IPS DF 6.9 (cell line): ENCODE data around the gene ESF1.
"Not testable (repeated sequence)": the region's sequence is repeated elsewhere in the genome, so short reads cannot be mapped to it uniquely, and the experiment has no call there.

Source experiments
- DNase-seq: peaks from one replicate; pipeline ENCODE4 v3.0.0-alpha.2; 2013; ENCODE audit warnings: low read depth, low spot score
- H3K27ac ChIP-seq: one replicate; pipeline ENCODE4 v1.5.1; 2013; ENCODE audit warnings: low read length, control low read depth
- H3K27me3 ChIP-seq: 2 replicates; pipeline ENCODE4 v1.6.1; 2013; ENCODE audit warnings: mild to moderate bottlenecking, low read length; ENCODE audit not compliant: control insufficient read depth, insufficient read depth
- H3K36me3 ChIP-seq: 2 replicates; pipeline ENCODE4 v1.6.1; 2013; ENCODE audit warnings: low read length; ENCODE audit not compliant: control insufficient read depth, insufficient read depth
- H3K4me1 ChIP-seq: 2 replicates; pipeline ENCODE4 v1.6.1; 2013; ENCODE audit warnings: low read length; ENCODE audit not compliant: control insufficient read depth, insufficient read depth
- H3K4me3 ChIP-seq: 2 replicates; pipeline ENCODE4 v1.5.1; 2013; ENCODE audit warnings: mild to moderate bottlenecking, low read length
- H3K9me3 ChIP-seq: 2 replicates; pipeline ENCODE4 v1.6.1; 2013; ENCODE audit warnings: low read length, inconsistent platforms; ENCODE audit not compliant: control insufficient read depth, insufficient read depth
- WGBS: extraction: QIAGEN DNeasy Blood & Tissue Kit; methylation state at CpG from one replicate; pipeline ENCODE4 v1.1.7; 2013; ENCODE audit warnings: mixed read lengths, missing lambda C conversion rate; ENCODE audit not compliant: insufficient read length, insufficient coverage; 5-methylcytosine and 5-hydroxymethylcytosine counted together

ESF1 gene

GRCh38 chr20:13749811-13750210 lies 34.9 kb downstream of the ESF1 start:
- Histone ChIP-seq H3K27ac (no peak overlapping the region), H3K4me3 (no peak overlapping the region), H3K27me3 (no peaks in the 10 kb centered on the region), H3K4me1 (no peaks in the 10 kb centered on the region), H3K36me3 (peaks cover 2% of the 10 kb centered on the region; the same call in 1 of the 2 replicates), H3K9me3 (no peaks in the 10 kb centered on the region)
- no peak for DNase-seq
- no CpG with 5 or more reads among the region's 3 CpGs for WGBS

- no peaks in the 10 kb centered on the region for H3K4me1 ChIP-seq
Observed at GRCh38 chr20:13745784-13746183, 38.9 kb downstream of the ESF1 start.

GRCh38 chr20:13744352-13744751 lies 40.4 kb downstream of the ESF1 start:
- H3K9me3 ChIP-seq: no peaks in the 10 kb centered on the region
- no peak overlapping the region for H3K27ac ChIP-seq
- DNase-seq: no peak
- H3K36me3 ChIP-seq: peaks cover 4% of the 10 kb centered on the region; the same call in 1 of the 2 replicates
- no peak overlapping the region for H3K4me3 ChIP-seq
- no peaks in the 10 kb centered on the region for H3K4me1 ChIP-seq
- H3K27me3 ChIP-seq: no peaks in the 10 kb centered on the region
- no CpG with 5 or more reads among the region's 1 CpG for WGBS

More at GRCh38 chr20:13745784-13746183, 38.9 kb downstream of the ESF1 start:
- H3K27me3 ChIP-seq: no peaks in the 10 kb centered on the region
- H3K27ac ChIP-seq: no peak overlapping the region
- H3K36me3 ChIP-seq: peaks cover 4% of the 10 kb centered on the region; the same call in 1 of the 2 replicates
- no peaks in the 10 kb centered on the region for H3K9me3 ChIP-seq
- H3K4me3 ChIP-seq: no peak overlapping the region
- no CpG with 5 or more reads among the region's 2 CpGs for WGBS
- DNase-seq: no peak

- WGBS: no CpG with 5 or more reads among the region's 6 CpGs
- Histone ChIP-seq H3K4me1 (no peaks in the 10 kb centered on the region), H3K4me3 (no peak overlapping the region), H3K36me3 (peaks cover 2% of the 10 kb centered on the region; the same call in 1 of the 2 replicates), H3K27ac (no peak overlapping the region), H3K27me3 (no peaks in the 10 kb centered on the region), H3K9me3 (no peaks in the 10 kb centered on the region)
- DNase-seq: no peak
Observed at GRCh38 chr20:13741879-13742278, 42.8 kb downstream of the ESF1 start.

- H3K9me3 ChIP-seq: no peaks in the 10 kb centered on the region
- H3K36me3 ChIP-seq: peaks cover 2% of the 10 kb centered on the region; the same call in 1 of the 2 replicates
- H3K4me3 ChIP-seq: no peak overlapping the region
- H3K27ac ChIP-seq: no peak overlapping the region
- H3K27me3 ChIP-seq: no peaks in the 10 kb centered on the region
- no peaks in the 10 kb centered on the region for H3K4me1 ChIP-seq
- no CpG with 5 or more reads among the region's 3 CpGs for WGBS
- DNase-seq: no peak
Observed at GRCh38 chr20:13739731-13740649, 44.7 kb downstream of the ESF1 start.

GRCh38 chr20:13738187-13738586 lies 46.5 kb downstream of the ESF1 start:
- H3K9me3 ChIP-seq, H3K4me1 ChIP-seq, H3K27ac ChIP-seq, H3K27me3 ChIP-seq, H3K36me3 ChIP-seq, DNase-seq, H3K4me3 ChIP-seq: not testable (repeated sequence)
- no CpG with 5 or more reads among the region's 1 CpG for WGBS

- H3K9me3 ChIP-seq: no peaks in the 10 kb centered on the region
- H3K4me3 ChIP-seq: no peak overlapping the region
- peaks cover 11% of the 10 kb centered on the region; the same call in 1 of the 2 replicates for H3K36me3 ChIP-seq
- no peak for DNase-seq
- no peaks in the 10 kb centered on the region for H3K27me3 ChIP-seq
- H3K4me1 ChIP-seq: no peaks in the 10 kb centered on the region
- H3K27ac ChIP-seq: no peak overlapping the region
- WGBS: no CpG with 5 or more reads among the region's 3 CpGs
Observed at GRCh38 chr20:13736436-13737191, 48.1 kb downstream of the ESF1 start.

GRCh38 chr20:13735826-13736225 lies 48.9 kb downstream of the ESF1 start:
- H3K36me3 ChIP-seq: peaks cover 10% of the 10 kb centered on the region; the same call in 1 of the 2 replicates
- WGBS: no CpG with 5 or more reads among the region's 1 CpG
- H3K9me3 ChIP-seq: no peaks in the 10 kb centered on the region
- no peak for DNase-seq
- H3K4me3 ChIP-seq: no peak overlapping the region
- H3K27me3 ChIP-seq: peaks cover 1% of the 10 kb centered on the region; the same call in 1 of the 2 replicates
- no peaks in the 10 kb centered on the region for H3K4me1 ChIP-seq
- H3K27ac ChIP-seq: no peak overlapping the region

GRCh38 chr20:13723011-13723410 lies 61.7 kb downstream of the ESF1 start:
- Histone ChIP-seq H3K36me3 (no peaks in the 10 kb centered on the region), H3K4me1 (no peaks in the 10 kb centered on the region), H3K4me3 (no peak overlapping the region), H3K9me3 (no peaks in the 10 kb centered on the region), H3K27ac (no peak overlapping the region), H3K27me3 (no peaks in the 10 kb centered on the region)
- no CpG with 5 or more reads among the region's 1 CpG for WGBS
- DNase-seq: no peak

GRCh38 chr20:13718171-13718570 lies 66.5 kb downstream of the ESF1 start:
- no peak for DNase-seq
- Histone ChIP-seq H3K4me3 (no peak overlapping the region), H3K27me3 (no peaks in the 10 kb centered on the region), H3K27ac (no peak overlapping the region), H3K36me3 (peaks cover 5% of the 10 kb centered on the region; the same call in 1 of the 2 replicates), H3K9me3 (no peaks in the 10 kb centered on the region), H3K4me1 (no peaks in the 10 kb centered on the region)
- WGBS: no CpG with 5 or more reads among the region's 2 CpGs
